Activated CD4-positive, CD25-positive, alpha-beta regulatory T cell treated with anti-CD3 and anti-CD28 coated beads, Interleukin-2, amount 50 U/mL, for 72 hours (primary cell): ENCODE measurements around the gene TSPYL6.
"Not testable (repeated sequence)": the region's sequence is repeated elsewhere in the genome, so short reads cannot be mapped to it uniquely, and the experiment has no call there.

ENCODE experiments used
- DNase-seq: peaks from one replicate; pipeline ENCODE4 v3.0.0; 2021

Gene TSPYL6

GRCh38 chr2:54256091-54256694, at the start of gene TSPYL6:
TSS of gene TSPYL6 (minus strand) at chr2:54256229. CDS start at chr2:54256151, 78 bp downstream.
- no peak for DNase-seq

DNA sequence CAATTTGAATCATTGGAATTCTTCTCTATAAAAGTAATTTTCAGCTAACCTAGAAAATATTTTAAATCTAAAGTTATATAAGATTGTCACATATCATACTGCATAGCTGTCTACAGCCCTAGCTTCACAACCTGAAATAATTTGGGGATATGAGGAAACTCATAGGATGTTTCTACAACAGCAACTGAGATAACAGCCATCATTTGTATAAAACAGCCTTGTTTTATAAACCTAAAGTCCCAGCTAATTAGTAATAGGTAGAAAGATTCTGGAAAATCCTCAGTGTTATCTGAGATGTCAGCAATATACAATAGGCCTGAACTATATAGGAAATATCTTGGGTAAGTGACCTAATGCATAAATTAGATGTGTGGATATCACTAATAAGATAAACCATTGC, 47.6 kb upstream of the TSPYL6 start:
- DNase-seq = no peak

GRCh38 chr2:54298514-54298913, 42.5 kb upstream of the TSPYL6 start:
- no peak for DNase-seq

- no peak for DNase-seq
Measured at GRCh38 chr2:54295911-54296310, 39.9 kb upstream of the TSPYL6 start.

- DNase-seq = not testable (repeated sequence)
Measured at GRCh38 chr2:54294665-54295064, 38.6 kb upstream of the TSPYL6 start.

DNA sequence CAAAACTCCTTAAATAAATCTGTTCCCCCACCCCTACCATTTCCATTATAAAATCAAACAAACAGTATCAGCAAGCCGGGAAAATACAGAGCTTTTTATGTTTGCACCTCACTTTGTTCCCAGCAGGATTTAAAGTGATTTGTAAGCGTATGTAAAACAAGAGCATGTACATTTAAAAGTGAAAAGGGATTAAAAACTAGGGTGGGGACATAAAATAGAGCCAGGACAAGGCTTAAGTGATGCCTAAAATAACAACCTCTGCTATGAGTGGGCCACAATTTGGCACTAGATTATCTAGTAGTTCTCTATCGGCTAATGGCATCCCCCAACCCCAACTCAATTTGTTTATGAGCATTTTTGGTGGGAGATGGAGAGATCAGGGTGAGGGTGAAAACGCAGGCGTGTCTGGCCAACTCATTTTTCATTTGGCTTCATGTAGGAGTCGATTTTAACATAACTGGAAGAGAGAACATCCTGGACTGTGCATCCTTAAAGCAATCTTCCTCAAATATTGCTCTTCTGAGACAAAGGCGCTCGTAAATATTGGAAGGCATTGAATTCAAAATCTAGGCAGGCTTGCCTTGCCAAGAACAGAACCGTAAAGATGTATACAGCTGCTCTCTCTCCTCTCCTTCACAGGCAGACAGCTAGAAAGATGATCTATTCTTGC, 34.5 kb upstream of the TSPYL6 start:
- DNase-seq = no peak

- DNase-seq = no peak
Measured at GRCh38 chr2:54289917-54290316, 33.9 kb upstream of the TSPYL6 start.

GRCh38 chr2:54287532-54287931, 31.5 kb upstream of the TSPYL6 start:
- DNase-seq = no peak

GRCh38 chr2:54285451-54285850, 29.4 kb upstream of the TSPYL6 start:
- no peak for DNase-seq

GRCh38 chr2:54284826-54285225, 28.8 kb upstream of the TSPYL6 start:
- no peak for DNase-seq

DNA sequence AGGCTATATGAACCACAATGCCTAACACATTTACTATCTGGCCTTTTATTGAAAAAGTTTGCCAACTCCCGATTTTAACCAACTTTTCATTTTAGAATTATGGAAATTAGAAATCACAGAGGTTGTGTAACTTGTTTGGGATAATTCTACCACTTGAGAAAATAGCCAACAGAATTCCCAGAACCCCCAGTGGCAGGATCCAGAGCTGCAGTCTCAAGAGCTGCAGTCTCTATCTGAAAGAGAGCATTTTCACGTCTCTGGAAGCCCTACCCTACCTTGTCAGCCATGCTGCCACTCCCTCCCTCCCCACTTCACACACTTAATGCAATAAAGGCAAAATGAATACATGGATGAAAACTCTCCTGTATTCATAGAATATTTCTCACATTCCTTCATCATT, 23.4 kb upstream of the TSPYL6 start:
- DNase-seq = no peak

GRCh38 chr2:54275541-54275940, 19.5 kb upstream of the TSPYL6 start:
- no peak for DNase-seq

GRCh38 chr2:54274781-54275242, 18.8 kb upstream of the TSPYL6 start:
- DNase-seq = no peak

DNA sequence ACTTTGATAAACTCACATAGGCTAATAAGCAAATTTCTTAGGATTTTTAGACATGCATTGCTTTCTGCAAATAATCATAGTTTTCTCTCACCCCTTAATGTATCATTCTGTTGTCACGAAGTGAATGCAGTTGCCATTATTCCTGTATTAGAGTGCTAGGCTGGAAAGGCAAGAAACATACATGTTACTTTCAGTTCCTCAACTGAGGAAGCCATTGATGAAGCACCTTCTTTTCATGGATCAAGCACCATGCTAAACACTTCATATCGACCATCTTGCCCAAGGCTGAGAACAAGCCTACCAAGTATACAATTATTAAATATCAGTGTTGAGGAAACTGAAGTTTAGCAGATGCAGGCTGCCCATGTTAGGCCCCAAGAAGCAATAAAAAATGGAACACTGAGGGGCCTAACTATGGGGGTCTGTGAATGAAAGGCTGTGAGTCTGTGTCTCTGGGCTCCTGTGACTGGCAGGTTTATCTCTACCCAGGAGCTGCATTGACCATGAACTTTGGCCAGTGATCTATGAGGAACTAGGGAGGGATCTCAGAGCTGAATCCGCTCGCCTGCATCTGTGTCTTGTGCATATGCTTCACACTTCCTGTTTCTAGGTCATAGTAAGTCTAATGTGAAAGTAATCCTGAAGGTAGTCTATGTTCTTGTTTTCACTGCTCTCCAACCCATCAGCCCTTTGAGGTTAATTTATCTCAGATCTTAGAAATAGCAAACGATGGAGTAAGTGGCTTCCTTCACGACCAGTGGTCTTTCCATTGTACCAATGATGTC, 16.0 kb upstream of the TSPYL6 start:
- DNase-seq = no peak

- no peak for DNase-seq
Measured at GRCh38 chr2:54271189-54271588, 15.2 kb upstream of the TSPYL6 start.

DNA sequence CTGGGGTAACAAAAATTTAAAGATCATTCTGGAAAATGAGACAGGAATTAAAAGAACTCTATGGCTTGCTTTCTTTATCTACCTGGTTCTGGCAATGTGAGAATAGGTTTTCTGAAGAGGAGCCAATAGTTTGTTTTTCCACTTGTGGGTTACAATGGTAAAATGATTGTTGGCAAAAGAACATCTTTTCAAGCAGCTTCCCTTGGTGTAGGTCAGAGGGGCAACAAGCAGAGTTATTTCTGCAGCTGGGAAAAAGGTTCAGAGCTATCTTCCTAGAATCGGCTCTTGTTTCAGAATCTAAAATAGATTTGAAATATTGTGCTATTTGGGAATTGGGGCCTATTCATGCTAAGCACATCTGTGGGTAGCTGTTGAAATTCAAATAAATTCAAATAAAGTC, 11.5 kb upstream of the TSPYL6 start:
- DNase-seq = no peak

- DNase-seq = not testable (repeated sequence)
Measured at GRCh38 chr2:54265081-54265480, 9.1 kb upstream of the TSPYL6 start.

- DNase-seq = no peak
Measured at GRCh38 chr2:54262015-54262765, 6.2 kb upstream of the TSPYL6 start.

- no peak for DNase-seq
Measured at GRCh38 chr2:54261537-54261936, 5.5 kb upstream of the TSPYL6 start.

DNA sequence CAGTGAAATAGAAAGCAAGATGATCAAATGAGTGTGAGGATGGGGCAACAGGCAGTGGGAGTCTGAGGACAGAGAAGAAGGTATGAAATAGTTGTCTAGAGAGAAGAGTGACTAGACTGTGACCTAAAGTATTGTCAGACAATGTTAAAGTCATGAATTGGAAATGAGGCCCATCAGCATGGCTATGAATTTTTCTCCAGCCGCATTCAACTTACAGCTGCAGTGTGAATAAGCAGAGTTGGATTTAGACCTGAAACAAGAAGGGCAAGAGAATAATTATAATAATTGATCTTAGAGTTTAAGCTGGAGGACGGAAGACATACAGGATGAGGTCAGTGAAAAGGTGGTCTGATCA, 4.2 kb upstream of the TSPYL6 start:
- DNase-seq = no peak

GRCh38 chr2:54259413-54260240, 3.6 kb upstream of the TSPYL6 start:
- DNase-seq = no peak

DNA sequence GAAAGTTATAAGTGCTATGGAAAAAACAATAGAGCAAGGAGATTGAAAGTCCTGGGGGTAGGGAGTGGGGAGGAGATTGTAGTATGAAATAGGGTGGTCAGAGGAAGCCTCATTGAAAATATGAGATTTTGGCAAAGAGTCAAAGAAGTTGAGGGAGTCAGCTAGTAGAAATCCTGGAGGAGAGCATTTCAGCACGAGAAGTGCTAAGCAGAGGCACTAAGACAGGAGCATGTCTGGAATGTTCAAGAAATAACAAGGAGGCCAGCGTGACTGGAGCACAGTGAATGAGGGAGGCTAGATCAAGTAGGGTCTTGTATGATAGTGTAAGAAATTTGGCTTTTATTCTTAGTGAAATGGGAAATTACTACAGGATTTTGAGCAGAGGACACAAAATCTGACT, 2.1 kb upstream of the TSPYL6 start:
- DNase-seq = no peak
